Endothelial cell of umbilical vein (primary cell): ENCODE results near the gene C10orf71. TPM values are rescaled to one million over a fixed set of nuclear protein-coding genes. Genes with fewer than 3 reads are reported as not detected.

Source experiments
- BruUV-seq: library from RNA; stranded (reverse); fragments of 400-500 nt; replicated peaks from 2 replicates; lab custom pipeline; 2021; lab: Mats Ljungman, UMichigan
- CTCF ChIA-PET: fragments of 300-600, 350-600 bp; sonication (Branson Sonifier 250); formaldehyde crosslinking; loops from one replicate; lab custom pipeline; 2021; ENCODE audit warnings: antibody characterized with exemption, inconsistent platforms; lab: Charles Lee
- POLR2A ChIA-PET: fragments of 300-600, 350-600 bp; sonication (Branson Sonifier 250); formaldehyde crosslinking; loops from one replicate; lab custom pipeline; 2021; ENCODE audit warnings: antibody characterized with exemption, inconsistent platforms; lab: Charles Lee
- DNase-seq: peaks from one replicate; pipeline ENCODE4 v3.0.0-alpha.2; 2011; ENCODE audit warnings: low read depth, low spot score
- FAIRE-seq: peaks from 2 replicates; lab custom pipeline; 2011; peaks lifted over from hg19 to GRCh38; lab: Jason Lieb, UNC
- H2AFZ ChIP-seq: 2 replicates; pipeline ENCODE4 v1.6.0; 2012; ENCODE audit warnings: low read depth, low read length, control low read depth, inconsistent platforms
- H3K27ac ChIP-seq: 2 replicates; pipeline ENCODE4 v1.5.1; 2011; ENCODE audit warnings: low read depth, mild to moderate bottlenecking, control low read depth, low read length, moderate library complexity; ENCODE audit not compliant: insufficient read depth
- H3K27me3 ChIP-seq, 2 experiments: 2 replicates each; pipeline versions ENCODE4 v1.6.0 to v1.6.1; 2011; ENCODE audit warnings: low read length in 2 of 2, mixed read lengths in 1 of 2; ENCODE audit not compliant: control insufficient read depth in 2 of 2, insufficient read depth in 2 of 2
- H3K36me3 ChIP-seq, 2 experiments: 2 replicates in 1 of 2; 3 replicates in 1 of 2; pipeline ENCODE4 v1.5.1; 2011; ENCODE audit warnings: low read length in 2 of 2, mild to moderate bottlenecking in 1 of 2, moderate library complexity in 1 of 2; ENCODE audit not compliant: control insufficient read depth in 2 of 2, insufficient read depth in 2 of 2; ENCODE audit errors: extremely low read depth in 1 of 2
- H3K4me1 ChIP-seq: 3 replicates; pipeline ENCODE4 v1.5.1; 2011; ENCODE audit warnings: mild to moderate bottlenecking, low read length; ENCODE audit not compliant: control insufficient read depth, insufficient read depth; ENCODE audit errors: extremely low read depth
- H3K4me2 ChIP-seq: 2 replicates; pipeline ENCODE4 v1.6.1; 2011; ENCODE audit warnings: low read length, control low read depth, mixed read lengths; ENCODE audit not compliant: insufficient read depth
- H3K4me3 ChIP-seq, 3 experiments: fragments of 200-600 bp in 1 of 3; sonication (generic), shearing (Covaris generic) in 1 of 3; replicated peaks in 1 of 3; 2 replicates each; pipeline ENCODE4 v1.5.1; 2011 to 2016; ENCODE audit warnings: control low read depth in 3 of 3, low read length in 3 of 3, mild to moderate bottlenecking in 2 of 3, inconsistent platforms in 1 of 3, low read depth in 1 of 3, moderate library complexity in 1 of 3; ENCODE audit not compliant: insufficient read depth in 1 of 3
- H3K79me2 ChIP-seq: 2 replicates; pipeline ENCODE4 v1.6.0; 2012; ENCODE audit warnings: low read length, inconsistent platforms; ENCODE audit not compliant: control insufficient read depth, insufficient read depth
- H3K9ac ChIP-seq: replicated peaks from 2 replicates; pipeline ENCODE3; 2011; ENCODE audit warnings: low read length, control low read depth; ENCODE audit not compliant: insufficient read depth; ENCODE audit errors: extremely low read depth
- H3K9me1 ChIP-seq: replicated peaks from 3 replicates; pipeline ENCODE4 v1.6.0; 2011; ENCODE audit warnings: mild to moderate bottlenecking, low read length; ENCODE audit not compliant: control insufficient read depth, insufficient read depth; ENCODE audit errors: extremely low read depth
- H3K9me3 ChIP-seq: replicated peaks from 2 replicates; pipeline ENCODE4 v1.5.1; 2012; ENCODE audit warnings: low read length, inconsistent platforms; ENCODE audit not compliant: control insufficient read depth, insufficient read depth
- H4K20me1 ChIP-seq: replicated peaks from 2 replicates; pipeline ENCODE3; 2011; ENCODE audit warnings: mild to moderate bottlenecking, low read length; ENCODE audit not compliant: control insufficient read depth, insufficient read depth; ENCODE audit errors: extremely low read depth
- CTCF ChIP-seq, 2 donors: IDR thresholded peaks; 1 replicate in 1 of 2; 2 replicates in 1 of 2; pipeline ENCODE4 v1.5.1; 2011; ENCODE audit warnings: low read length in 2 of 2, mild to moderate bottlenecking in 2 of 2, moderate library complexity in 2 of 2, control low read depth in 1 of 2, inconsistent platforms in 1 of 2, low read depth in 1 of 2; ENCODE audit not compliant: insufficient read depth in 1 of 2; ENCODE audit errors: extremely low read depth in 1 of 2
- EZH2 ChIP-seq: IDR thresholded peaks from 2 replicates; pipeline ENCODE4 v1.6.1; 2012; ENCODE audit warnings: borderline replicate concordance, low read depth, mild to moderate bottlenecking, moderate library complexity, low read length, inconsistent platforms; ENCODE audit not compliant: severe bottlenecking
- FOS ChIP-seq: IDR thresholded peaks from 2 replicates; pipeline ENCODE4 v1.6.1; 2011; ENCODE audit warnings: mild to moderate bottlenecking, low read length, moderate library complexity, borderline replicate concordance; ENCODE audit not compliant: insufficient read depth
- GATA2 ChIP-seq: IDR thresholded peaks from 2 replicates; pipeline ENCODE4 v1.7.0; 2011; ENCODE audit warnings: low read depth, mild to moderate bottlenecking, moderate library complexity, mixed read lengths, low read length; ENCODE audit not compliant: insufficient read length, insufficient read depth
- JUN ChIP-seq: IDR thresholded peaks from 2 replicates; pipeline ENCODE4 v1.6.1; 2011; ENCODE audit warnings: borderline replicate concordance, low read depth; ENCODE audit not compliant: insufficient read length, insufficient read depth
- MAX ChIP-seq: IDR thresholded peaks from 2 replicates; pipeline ENCODE4 v1.6.1; 2011; ENCODE audit not compliant: insufficient read depth, insufficient read length
- MYC ChIP-seq: IDR thresholded peaks from one replicate; pipeline ENCODE4 v1.6.1; 2011; ENCODE audit warnings: mild to moderate bottlenecking, low read depth, low read length
- POLR2A ChIP-seq: IDR thresholded peaks from 2 replicates; pipeline ENCODE4 v1.6.1; 2012; ENCODE audit warnings: low read depth, mild to moderate bottlenecking, control low read depth, low read length
- POLR2AphosphoS5 ChIP-seq: IDR thresholded peaks from 2 replicates; pipeline ENCODE4 v1.6.1; 2012; ENCODE audit warnings: low read depth, mild to moderate bottlenecking, control low read depth, low read length, moderate library complexity; ENCODE audit not compliant: insufficient read depth
- dilution Hi-C: fragments of 300-500 bp; cut with MboI; formaldehyde crosslinking; loops from one replicate; pipeline ENCODE4 v1.15.0; 2019; ENCODE audit warnings: low sequenced_read_pairs; ENCODE audit not compliant: extremely low pct_ligation_motif_present
- intact Hi-C: fragments of 100-400 bp; cut with micrococcal nuclease; formaldehyde crosslinking; loops from one replicate; pipeline ENCODE4 v1.10.0; 2022
- polyA plus RNA-seq, 4 experiments: library from polyadenylated mRNA; depleted of rRNA in 3 of 4; stranded (reverse) in 3 of 4; unstranded in 1 of 4; fragments of >200 nt; gene quantifications; 2 replicates each; pipeline versions ENCODE4 v1.2.1 to v1.2.3, GENCODE V29; 2011 to 2012; ENCODE audit warnings: missing spikeins in 1 of 4
- total RNA-seq: library from RNA; stranded (reverse); gene quantifications from 2 replicates; pipeline ENCODE4 v1.2.3, GENCODE V29; 2021

Gene C10orf71
- total and polyA plus RNA-seq, 2 donors (not counting 3 experiments of a cell fraction or from before 2014, with no cell fraction given): not detected

GRCh38 chr10:49301302-49301701 is 2.3 kb downstream of the C10orf71 start:
- DNase-seq (no peak), FAIRE-seq (no peak)
- CTCF ChIA-PET: interaction anchor here (1.1 kb wide), 1 partner anchor 643 kb away, joined by 3 read pairs; no protein-coding TSS in a partner anchor
- no peaks in the 10 kb centered on the region for H3K79me2 ChIP-seq
- no peaks in the 10 kb centered on the region for H3K4me1 ChIP-seq
- no peaks in the 10 kb centered on the region for H3K9me3 ChIP-seq
- TF ChIP-seq FOS: no peak
- no peak for TF ChIP-seq MYC
- no peak for TF ChIP-seq JUN
- no peak for TF ChIP-seq CTCF (IDR thresholded peaks at IDR 0.05; ENCODE audit: extremely low read depth in 1 of 2, insufficient read depth in 1 of 2, low read depth in 1 of 2, low read length in 2 of 2)
- no peak for TF ChIP-seq GATA2
- TF ChIP-seq POLR2AphosphoS5: no peak
- no peak for TF ChIP-seq POLR2A
- no peak for TF ChIP-seq MAX
- no peak for TF ChIP-seq EZH2
- H3K4me3 ChIP-seq: no peak overlapping the region
- no peak overlapping the region for H2AFZ ChIP-seq
- no peaks in the 10 kb centered on the region for H4K20me1 ChIP-seq
- no peak overlapping the region for H3K9ac ChIP-seq
- H3K9me1 ChIP-seq: no peaks in the 10 kb centered on the region
- no peaks in the 10 kb centered on the region for H3K27me3 ChIP-seq
- H3K27ac ChIP-seq: no peak overlapping the region
- POLR2A ChIA-PET: no interaction called here
- no peaks in the 10 kb centered on the region for H3K36me3 ChIP-seq
- dilution Hi-C loops (no loop called here), intact Hi-C loops (no loop called here)
- H3K4me2 ChIP-seq: no peak overlapping the region
- no TSS peak for BruUV-seq
